Left ventricle myocardium superior (tissue), 1 donor: Measurements from ENCODE around the gene ROBO3. TPM values are rescaled to one million over a fixed set of nuclear protein-coding genes. Genes with fewer than 3 reads are reported as not detected.

ENCODE experiments used
- ATAC-seq: fragments of 200-7000 bp; cut with Tn5 transposase; one replicate; pipeline ENCODE4 v1.9.1; 2020; ENCODE audit warnings: mild to moderate bottlenecking, moderate library complexity
- DNase-seq: peaks from one replicate; pipeline ENCODE4 v3.0.0-alpha.2; 2020
- intact Hi-C: fragments of 100-400 bp; cut with micrococcal nuclease; formaldehyde crosslinking; loops from one replicate; pipeline ENCODE4 v1.11.0; 2022
- total RNA-seq: library from RNA; stranded (reverse); fragmentation: NEBNext Ultra II Directional; extraction: Animal tissue kit (Norgen Biotek cat#: 25700); gene quantifications from one replicate; pipeline ENCODE4 v1.2.1, GENCODE V29; 2021
- donor health status: DM: no; HTN: yes; CAD: no; lungs with severe emphysema.

The ROBO3 gene
- total RNA-seq, 1 donor from 2014 or later = 4.5 TPM

DNA sequence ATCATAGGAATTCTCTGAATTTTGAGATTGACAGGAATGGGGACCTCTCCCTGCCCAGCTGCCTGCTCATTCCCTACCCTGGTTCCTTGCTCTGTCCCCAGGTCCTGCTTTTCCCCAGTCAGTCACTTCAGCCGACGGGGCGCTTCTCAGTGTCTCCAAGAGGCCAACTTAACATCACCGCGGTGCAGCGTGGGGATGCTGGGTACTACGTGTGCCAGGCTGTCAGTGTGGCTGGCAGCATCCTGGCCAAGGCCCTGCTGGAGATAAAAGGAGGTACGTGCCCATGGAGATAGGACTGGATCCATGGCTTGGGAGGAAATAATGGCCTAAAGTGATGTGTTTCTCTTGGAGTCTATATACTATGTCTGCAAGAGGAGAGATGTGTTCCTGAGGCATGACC is 7.0 kb downstream of the ROBO3 start:
- ATAC-seq = no peak
- intact Hi-C loops = no loop called here
- DNase-seq = no peak

DNA sequence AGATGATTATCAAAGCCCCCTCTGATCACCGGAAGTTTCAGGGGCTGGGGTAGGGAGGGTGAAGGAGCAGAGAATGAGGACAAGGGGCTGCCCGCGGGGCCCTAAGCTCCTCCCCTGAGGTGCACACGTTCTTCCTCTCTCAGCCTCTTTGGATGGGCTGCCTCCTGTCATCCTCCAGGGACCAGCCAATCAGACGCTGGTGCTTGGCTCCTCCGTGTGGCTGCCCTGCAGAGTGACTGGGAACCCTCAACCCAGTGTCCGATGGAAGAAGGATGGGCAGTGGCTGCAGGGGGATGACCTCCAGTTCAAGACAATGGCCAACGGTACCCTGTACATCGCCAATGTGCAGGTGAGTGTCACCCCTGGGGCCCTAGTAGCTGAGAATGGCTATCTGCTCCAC is 7.5 kb downstream of the ROBO3 start:
- intact Hi-C loops = no loop called here

DNA sequence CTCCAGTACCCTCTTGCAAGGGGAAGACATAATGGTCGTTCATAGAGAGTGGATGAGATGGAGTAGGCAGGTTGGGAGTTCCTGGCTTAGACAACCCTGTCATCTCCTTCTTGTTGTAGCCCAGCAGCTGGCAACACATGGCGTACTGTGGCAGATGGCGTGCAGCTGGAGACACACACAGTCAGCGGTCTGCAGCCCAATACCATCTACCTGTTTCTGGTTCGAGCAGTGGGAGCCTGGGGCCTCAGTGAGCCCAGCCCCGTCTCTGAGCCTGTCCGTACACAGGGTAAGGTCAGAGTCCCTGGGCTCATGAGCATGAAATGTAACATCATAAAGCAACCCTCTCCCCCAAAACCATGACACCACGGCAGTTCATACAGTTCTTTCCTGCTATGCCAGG is 8.7 kb downstream of the ROBO3 start:
- intact Hi-C loops = no loop called here
- no peak for ATAC-seq
- DNase-seq = peak; percentile 28

More for the DNA sequence above, 7.5 kb downstream of the ROBO3 start:
- ATAC-seq (no peak), DNase-seq (peak; percentile 14)

DNA sequence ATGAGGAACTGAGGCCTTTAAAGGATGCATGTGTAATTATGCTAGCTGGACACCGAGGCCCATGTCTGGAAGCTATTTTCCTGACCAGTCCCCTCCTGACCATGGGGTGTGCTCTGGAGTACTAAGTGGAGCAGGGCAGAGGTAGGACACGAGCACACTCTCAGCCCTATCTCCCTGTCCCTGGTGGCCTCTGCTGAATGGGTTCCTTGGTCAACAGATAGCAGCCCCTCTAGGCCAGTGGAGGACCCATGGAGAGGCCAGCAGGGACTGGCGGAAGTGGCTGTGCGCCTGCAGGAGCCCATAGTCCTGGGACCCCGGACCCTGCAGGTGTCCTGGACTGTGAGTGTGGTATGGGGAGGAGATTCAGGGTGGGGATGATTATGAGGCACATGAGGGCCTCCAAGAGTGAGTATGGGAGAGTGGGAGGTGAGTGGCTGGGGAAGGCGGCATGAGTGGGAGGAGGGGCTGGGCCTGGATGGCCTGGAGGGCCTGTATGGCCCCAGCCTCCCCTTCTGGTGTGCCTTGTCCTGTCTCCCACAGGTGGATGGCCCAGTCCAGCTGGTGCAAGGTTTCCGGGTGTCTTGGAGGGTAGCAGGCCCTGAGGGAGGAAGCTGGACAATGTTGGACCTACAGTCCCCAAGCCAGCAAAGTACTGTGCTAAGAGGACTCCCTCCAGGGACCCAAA is 9.5 kb downstream of the ROBO3 start:
- DNase-seq (no peak), ATAC-seq (no peak)
- intact Hi-C loops = no loop called here

DNA sequence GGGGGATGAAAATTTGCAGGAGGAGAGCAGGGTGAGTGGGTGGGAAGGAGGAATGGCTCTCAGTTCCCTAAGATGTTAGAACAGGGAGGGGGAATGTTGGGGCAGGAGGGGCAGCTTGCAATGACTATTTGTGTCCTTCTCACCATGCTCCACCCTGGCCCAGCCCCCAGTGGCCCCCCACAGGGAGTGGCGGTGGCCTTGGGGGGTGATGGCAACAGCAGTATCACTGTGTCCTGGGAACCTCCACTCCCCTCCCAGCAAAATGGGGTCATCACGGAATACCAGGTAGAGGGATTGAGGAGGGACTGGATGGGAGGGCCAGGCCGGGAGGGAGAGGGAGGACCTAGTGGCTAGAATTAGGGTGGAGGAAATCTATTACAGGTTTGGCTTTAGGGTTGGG is 10.2 kb downstream of the ROBO3 start:
- DNase-seq (peak; percentile 13), ATAC-seq (no peak)
- intact Hi-C loops = no loop called here

- DNase-seq (peak; percentile 91), ATAC-seq (peak; percentile 94)
- intact Hi-C loops = no loop called here
Measured at GRCh38 chr11:124875943-124876817, 10.9 kb downstream of the ROBO3 start.

DNA sequence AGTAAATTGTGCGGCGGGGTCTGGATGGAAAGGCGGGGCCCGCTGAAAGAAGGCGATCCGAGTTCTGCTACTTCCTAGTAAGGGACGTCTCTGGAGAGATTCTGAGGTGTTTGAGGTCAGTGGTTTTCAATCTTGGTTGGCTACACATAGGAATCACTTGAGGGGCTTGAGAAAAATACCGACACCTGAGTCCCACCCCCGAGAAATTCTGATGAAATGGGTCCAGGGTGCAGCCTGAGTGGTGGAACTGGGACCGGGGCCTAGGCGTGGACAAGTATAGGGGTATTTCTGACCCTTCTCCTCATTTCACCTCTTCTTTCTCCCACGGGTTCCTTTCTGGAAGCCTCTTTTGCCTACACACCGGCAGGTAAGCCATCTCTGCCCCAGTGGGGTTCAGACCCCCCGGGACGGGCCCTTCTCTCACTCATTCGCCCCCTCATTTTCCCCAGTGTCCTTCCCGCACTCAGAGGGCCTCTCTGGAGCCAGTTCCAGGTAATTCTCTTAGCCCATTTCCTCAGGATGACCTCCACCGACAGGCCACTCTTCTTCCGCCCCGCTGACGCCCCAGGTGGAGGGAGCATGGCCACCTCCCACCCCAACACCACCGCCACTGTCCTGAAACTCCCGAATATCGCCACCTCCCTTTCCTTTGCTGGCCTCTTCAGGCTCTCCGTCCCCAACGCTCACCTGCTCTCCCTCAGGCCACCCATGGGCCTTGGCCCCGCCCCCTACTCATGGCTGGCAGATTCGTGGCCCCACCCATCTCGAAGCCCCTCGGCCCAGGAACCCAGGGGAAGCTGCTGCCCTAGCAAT is 11.8 kb downstream of the ROBO3 start:
- DNase-seq = peak; percentile 43
- no peak for ATAC-seq
- intact Hi-C loops = no loop called here

GRCh38 chr11:124877631-124877909 is 12.3 kb downstream of the ROBO3 start:
- no peak for DNase-seq
- no peak for ATAC-seq
- intact Hi-C loops = no loop called here

DNA sequence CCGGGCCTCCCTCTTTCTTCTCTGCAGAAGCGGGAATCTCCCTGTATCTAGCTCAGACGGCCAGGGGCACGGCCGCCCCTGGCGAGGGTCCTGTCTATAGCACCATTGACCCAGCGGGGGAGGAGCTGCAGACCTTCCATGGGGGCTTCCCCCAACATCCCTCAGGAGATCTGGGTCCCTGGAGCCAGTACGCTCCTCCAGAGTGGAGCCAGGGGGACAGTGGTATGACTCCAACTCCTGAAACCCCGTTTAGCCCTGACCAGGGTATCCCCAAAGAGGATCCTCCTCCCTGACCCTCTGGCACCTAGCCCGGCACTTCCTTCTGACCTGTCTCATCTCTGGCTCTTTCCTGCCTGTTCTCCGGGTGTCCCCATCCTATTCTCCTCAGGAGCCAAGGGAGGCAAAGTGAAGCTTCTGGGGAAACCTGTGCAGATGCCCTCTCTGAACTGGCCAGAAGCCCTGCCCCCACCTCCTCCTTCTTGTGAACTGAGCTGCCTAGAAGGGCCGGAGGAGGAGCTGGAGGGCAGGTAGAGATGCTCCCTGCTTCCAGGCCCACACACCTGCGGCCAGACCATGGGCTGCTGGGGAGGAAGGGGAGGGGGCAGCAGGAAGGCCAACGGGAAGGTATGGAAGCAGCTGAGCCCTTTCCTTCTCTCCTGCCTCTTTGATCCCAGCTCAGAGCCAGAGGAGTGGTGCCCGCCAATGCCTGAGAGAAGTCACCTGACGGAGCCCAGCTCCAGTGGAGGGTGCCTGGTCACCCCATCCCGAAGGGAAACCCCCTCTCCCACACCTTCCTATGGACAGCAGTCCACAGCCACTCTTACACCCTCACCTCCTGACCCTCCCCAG is 12.9 kb downstream of the ROBO3 start:
- peak; percentile 24 for DNase-seq
- ATAC-seq = no peak
- intact Hi-C loops = no loop called here

DNA sequence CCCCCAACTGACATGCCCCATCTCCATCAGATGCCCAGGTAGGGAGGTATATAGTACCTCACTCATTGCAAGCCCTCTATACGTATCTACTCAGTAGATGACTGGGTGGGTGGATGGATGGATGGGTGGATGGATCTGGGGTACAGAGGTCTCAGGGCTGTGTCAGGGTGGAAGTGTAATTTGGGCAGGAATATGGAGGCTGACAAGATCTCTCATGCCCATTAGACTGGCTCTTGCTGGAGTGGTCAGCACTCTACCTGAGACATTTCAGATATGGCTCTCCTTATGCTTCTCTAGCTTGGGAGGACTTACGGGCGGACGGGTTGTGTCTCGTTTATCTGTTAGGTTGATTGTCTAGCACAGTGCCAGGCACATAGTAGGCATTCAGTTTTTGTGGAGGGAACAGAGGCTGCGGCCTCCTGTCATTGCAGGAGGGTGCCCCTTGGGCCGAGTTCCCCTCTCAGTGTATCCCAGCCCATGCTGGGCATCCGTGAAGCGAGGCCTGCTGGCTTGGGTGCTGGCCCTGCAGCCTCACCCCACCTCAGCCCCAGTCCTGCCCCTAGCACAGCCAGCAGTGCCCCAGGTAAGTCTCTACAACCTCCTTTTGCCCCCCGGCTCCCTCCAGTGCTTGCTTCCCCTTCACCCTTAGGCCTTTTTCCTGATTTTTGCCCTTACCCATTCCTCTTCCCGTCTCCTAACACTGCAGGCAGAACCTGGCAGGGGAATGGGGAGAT is 13.7 kb downstream of the ROBO3 start:
- no peak for ATAC-seq
- intact Hi-C loops = no loop called here

GRCh38 chr11:124879493-124880289 is 14.5 kb downstream of the ROBO3 start:
- DNase-seq (peak; percentile 20), ATAC-seq (no peak)
- intact Hi-C loops = no loop called here

More for the DNA sequence above, 13.7 kb downstream of the ROBO3 start:
- DNase-seq = peak; percentile 15

- ATAC-seq (no peak), DNase-seq (peak; percentile 33)
- intact Hi-C loops = no loop called here
Measured at GRCh38 chr11:124880290-124880611, 15.0 kb downstream of the ROBO3 start.

DNA sequence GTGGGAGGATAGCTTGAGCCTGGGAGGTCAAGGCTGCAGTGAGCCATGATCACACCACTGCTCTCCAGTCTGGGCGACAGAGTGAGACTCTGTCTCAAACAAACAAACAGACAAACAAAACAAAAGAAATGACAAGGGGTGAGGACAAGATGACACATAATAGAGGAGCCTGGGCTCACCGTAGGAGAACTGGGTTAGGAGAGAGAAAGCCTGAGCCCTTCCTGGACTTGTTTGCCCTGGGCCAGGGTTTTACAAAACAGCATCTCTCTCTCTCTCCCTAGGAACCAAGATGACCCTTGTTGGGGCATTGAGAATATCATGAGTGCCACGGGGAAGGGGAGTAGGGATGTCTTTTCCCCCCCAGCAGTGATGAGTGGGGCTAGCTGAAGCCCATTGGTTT is 15.7 kb downstream of the ROBO3 start:
- intact Hi-C loops = no loop called here
- DNase-seq = no peak

DNA sequence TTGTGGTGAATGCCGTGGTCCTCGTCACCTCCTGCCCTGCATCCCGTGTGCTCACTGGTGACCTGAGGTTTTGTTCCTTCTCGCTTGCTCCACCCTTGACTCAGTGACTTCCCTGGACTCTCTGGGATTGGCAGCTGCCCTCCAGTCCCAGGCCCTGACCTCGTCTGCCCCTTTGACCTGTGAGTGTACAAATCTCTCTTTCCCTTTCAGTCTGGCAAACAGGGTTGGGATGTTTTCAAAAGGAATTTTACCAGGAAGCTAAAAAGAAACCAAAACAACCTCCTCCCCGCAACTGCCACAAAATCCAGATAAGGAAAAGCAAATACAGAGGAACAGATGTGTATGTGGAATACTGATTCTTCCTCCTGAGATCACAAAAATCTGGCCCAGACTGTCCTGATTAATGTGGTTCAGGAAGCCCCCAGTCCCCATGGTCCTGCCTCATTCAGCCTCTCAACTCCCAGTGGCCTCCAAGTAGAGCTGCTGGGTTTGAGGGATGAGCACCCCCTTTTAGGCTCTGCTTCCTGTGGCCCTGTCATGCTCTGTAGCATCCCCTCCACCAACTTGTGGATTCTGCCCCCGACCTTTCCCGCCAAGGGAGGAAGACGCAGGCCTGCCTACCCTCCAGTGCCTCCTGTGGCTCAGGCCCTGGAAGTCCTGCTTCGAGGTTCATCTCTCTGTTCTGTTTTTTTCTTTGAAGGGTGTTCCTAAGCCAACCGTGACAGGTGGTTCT is 17.3 kb downstream of the ROBO3 start:
- peak; percentile 40 for ATAC-seq
- intact Hi-C loops = no loop called here

More for the DNA sequence above, 15.7 kb downstream of the ROBO3 start:
- no peak for ATAC-seq

GRCh38 chr11:124884340-124884739 is 19.1 kb downstream of the ROBO3 start:
- intact Hi-C loops = no loop called here
- DNase-seq (no peak), ATAC-seq (no peak)

More for the DNA sequence above, 17.3 kb downstream of the ROBO3 start:
- DNase-seq = peak; percentile 40

- ATAC-seq = no peak
- intact Hi-C loops = no loop called here
- DNase-seq = peak; percentile 17
Measured at GRCh38 chr11:124884869-124885479, 19.7 kb downstream of the ROBO3 start.

DNA sequence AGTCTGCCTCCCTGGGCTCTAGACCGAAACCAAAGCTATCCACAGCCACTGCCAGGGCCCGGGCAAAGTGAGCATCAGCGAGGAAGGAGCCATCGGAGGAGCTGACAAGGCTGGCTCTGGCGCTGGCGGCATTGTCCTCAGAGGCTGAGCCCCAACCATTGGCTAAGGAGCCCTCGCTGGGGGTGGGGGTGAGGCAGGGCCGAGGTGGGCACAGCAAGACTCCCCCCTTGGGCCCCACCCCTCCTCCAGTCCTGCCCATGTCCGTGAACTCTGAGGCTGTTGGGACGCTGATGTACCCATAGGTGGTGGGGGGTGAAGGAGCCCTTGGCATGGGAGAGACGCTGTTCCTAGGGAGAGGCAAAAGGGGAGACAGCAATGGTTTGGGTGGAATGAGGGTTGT is 21.2 kb downstream of the ROBO3 start:
- DNase-seq (peak; percentile 30), ATAC-seq (no peak)
- intact Hi-C loops = no loop called here
